DMS79 (cell line): ENCODE data around the gene ANTKMT.

ENCODE experiments used
- DNase-seq: peaks from one replicate; lab custom pipeline; 2025; lab: John Stamatoyannopoulos, UW

ANTKMT gene

GRCh38 chr16:764848-765487 is 44.0 kb downstream of the ANTKMT start:
- DNase-seq, result no peak

- no peak for DNase-seq
Observed at GRCh38 chr16:765488-765865, 44.5 kb downstream of the ANTKMT start.

GRCh38 chr16:766008-766819 is 45.3 kb downstream of the ANTKMT start:
- no peak for DNase-seq

DNA sequence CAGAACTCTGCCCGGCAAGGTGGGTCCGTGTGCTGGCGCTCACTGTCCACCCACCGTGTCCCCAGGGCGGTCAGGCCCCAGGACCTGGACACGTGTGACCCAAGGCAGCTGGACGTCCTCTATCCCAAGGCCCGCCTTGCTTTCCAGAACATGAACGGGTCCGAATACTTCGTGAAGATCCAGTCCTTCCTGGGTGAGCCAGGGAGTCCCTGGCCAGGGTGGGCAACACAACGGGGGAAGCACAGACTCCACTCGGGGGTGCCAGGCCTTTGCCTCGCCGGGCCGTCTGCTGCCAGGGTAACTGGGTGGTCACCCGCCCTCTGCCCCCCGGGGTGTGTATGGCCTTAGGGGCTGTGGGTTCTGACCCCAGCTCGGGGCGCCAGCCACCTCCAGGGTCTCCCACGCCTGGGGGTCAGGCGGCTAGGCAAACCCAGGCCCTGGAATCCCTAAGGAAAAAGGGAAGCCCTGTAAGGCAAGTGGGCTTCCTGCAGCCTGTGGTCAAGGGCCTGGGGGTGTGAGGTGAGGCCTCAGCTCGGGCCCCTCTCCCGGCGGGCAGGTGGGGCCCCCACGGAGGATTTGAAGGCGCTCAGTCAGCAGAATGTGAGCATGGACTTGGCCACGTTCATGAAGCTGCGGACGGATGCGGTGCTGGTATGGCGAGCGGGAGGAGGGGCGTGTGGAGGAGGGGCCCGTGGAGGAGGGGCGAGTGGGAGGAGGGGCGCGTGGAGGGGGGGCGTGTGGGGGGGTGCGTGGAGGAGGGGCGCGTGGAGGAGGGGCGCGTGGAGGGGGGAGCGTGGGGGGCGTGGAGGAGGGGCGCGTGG is 46.1 kb downstream of the ANTKMT start:
- DNase-seq, result no peak

GRCh38 chr16:767743-768235 is 46.8 kb downstream of the ANTKMT start:
- no peak for DNase-seq

DNA sequence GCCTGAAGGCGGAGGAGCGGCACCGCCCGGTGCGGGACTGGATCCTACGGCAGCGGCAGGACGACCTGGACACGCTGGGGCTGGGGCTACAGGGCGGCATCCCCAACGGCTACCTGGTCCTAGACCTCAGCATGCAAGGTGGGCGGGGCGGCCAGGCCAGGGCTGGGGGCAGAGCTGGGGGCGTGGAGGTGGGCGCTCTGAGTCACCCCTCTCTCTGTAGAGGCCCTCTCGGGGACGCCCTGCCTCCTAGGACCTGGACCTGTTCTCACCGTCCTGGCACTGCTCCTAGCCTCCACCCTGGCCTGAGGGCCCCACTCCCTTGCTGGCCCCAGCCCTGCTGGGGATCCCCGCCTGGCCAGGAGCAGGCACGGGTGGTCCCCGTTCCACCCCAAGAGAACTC is 47.5 kb downstream of the ANTKMT start:
- DNase-seq, result no peak

GRCh38 chr16:769184-769784 is 48.3 kb downstream of the ANTKMT start:
- no peak for DNase-seq

GRCh38 chr16:769934-770333 is 49.0 kb downstream of the ANTKMT start:
- no peak for DNase-seq

DNA sequence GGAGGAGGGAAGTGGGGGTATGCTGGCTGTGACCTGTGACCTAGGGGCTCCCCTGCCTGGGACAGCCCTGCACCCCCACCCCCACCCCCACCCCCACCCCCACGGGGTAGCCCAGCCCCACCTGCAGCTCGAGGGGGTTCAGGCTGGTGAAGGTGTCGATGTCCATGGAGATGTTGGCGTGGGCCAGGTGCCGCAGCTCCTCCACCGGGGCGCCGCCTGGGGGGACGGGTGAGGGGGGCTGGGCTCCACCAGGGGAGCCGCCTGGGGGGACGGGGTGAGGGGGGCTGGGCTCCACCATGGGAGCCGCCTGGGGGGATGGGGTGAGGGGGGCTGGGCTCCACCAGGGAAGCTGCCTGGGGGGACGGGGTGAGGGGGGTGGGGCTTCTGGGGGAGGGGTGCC is 49.5 kb downstream of the ANTKMT start:
- DNase-seq, result no peak
